Heart left ventricle (tissue), 13 donors: ENCODE results near the gene MPPED1.

ENCODE experiments used
- CTCF ChIP-seq, 12 donors: fragments of 200-600 bp; sonication (generic) in 4 of 12; IDR thresholded peaks; one replicate each; pipeline versions ENCODE4 v1.5.0 to v1.8.0; 2018 to 2022; ENCODE audit warnings: antibody characterized with exemption in 12 of 12, mild to moderate bottlenecking in 5 of 12
- POLR2A ChIP-seq, 2 donors: fragments of 450-650 bp; IDR thresholded peaks; one replicate each; pipeline ENCODE4 v1.6.1; 2017; ENCODE audit warnings: antibody characterized with exemption in 2 of 2, mild to moderate bottlenecking in 2 of 2, moderate library complexity in 2 of 2
- donor health status: ischemic (EF 13 %, LVEDD 7.1; RV severe dilation, severe dysfunction).
- donor health status: DM: no; HTN: yes; CAD: no.
- donor health status: DM: no; HTN: no; CAD: no.
- donor health status: ischemic (EF 25% LVEDD 6.9; RV normal size, moderate dysfunction).
- donor health status: ischemic (EF 25% LVEDD 5.7; RV mildly dilated, moderate dysfunction).
- donor health status: ischemic (EF 35%, LVEDD 5.7; RV mildly dilated, moderate dysfunction).
- donor health status: nonischemic (EF 11% LVEDD 7.7; RV severe dilation, severe dysfunction).
- donor health status: DM: yes; HTN: yes; CAD: no.
- donor health status: PGD.
- donor health status: ischemic (EF 29% LVEDD 5.4; RV normal size, mild dysfunction).
- donor health status: nonischemic (EF 23%, LVEDD 6.1; RV moderate dilation, normal function).

GRCh38 chr22:43476341-43476740, 64.5 kb downstream of the MPPED1 start:
- TF ChIP-seq CTCF (IDR thresholded peaks at IDR 0.05) (no peak), POLR2A (IDR thresholded peaks at IDR 0.05) (no peak)
